Superior temporal gyrus (tissue), 1 donor: Measurements from ENCODE around the gene HP1BP3.
"Not testable (repeated sequence)": the region's sequence is repeated elsewhere in the genome, so short reads cannot be mapped to it uniquely, and the experiment has no call there.

Source experiments
- DNase-seq: peaks from one replicate; pipeline ENCODE4 v3.0.0-alpha.2; 2016; ENCODE audit errors: extremely low spot score

Gene HP1BP3

GRCh38 chr1:20787029-20787839 is at the start of gene HP1BP3:
TSS of gene HP1BP3 (minus strand) at chr1:20787307. CDS start at chr1:20780440, 6,867 bp downstream.
- DNase-seq = peak; percentile 68

- DNase-seq = no peak
These were observed 49.1 kb upstream of the HP1BP3 start for GRCh38 chr1:20836230-20836629.

GRCh38 chr1:20834780-20835179 is 47.7 kb upstream of the HP1BP3 start:
- DNase-seq = no peak

- DNase-seq = no peak
These were observed 47.1 kb upstream of the HP1BP3 start for GRCh38 chr1:20834192-20834591.

GRCh38 chr1:20830378-20830777 is 43.3 kb upstream of the HP1BP3 start:
- no peak for DNase-seq

GRCh38 chr1:20829946-20830345 is 42.8 kb upstream of the HP1BP3 start:
- no peak for DNase-seq

- no peak for DNase-seq
These were observed 42.4 kb upstream of the HP1BP3 start for GRCh38 chr1:20829531-20829930.

- no peak for DNase-seq
These were observed 36.7 kb upstream of the HP1BP3 start for GRCh38 chr1:20823845-20824244.

GRCh38 chr1:20821466-20821865 is 34.4 kb upstream of the HP1BP3 start:
- no peak for DNase-seq

- DNase-seq = no peak
These were observed 32.7 kb upstream of the HP1BP3 start for GRCh38 chr1:20819818-20820217.

GRCh38 chr1:20814534-20814871 is 27.4 kb upstream of the HP1BP3 start:
- DNase-seq = no peak

- DNase-seq = no peak
These were observed 24.8 kb upstream of the HP1BP3 start for GRCh38 chr1:20811916-20812315.

GRCh38 chr1:20793236-20793635 is 6.1 kb upstream of the HP1BP3 start:
- no peak for DNase-seq

- no peak for DNase-seq
These were observed 5.1 kb upstream of the HP1BP3 start for GRCh38 chr1:20792196-20792595.

GRCh38 chr1:20790785-20791184 is 3.7 kb upstream of the HP1BP3 start:
- no peak for DNase-seq

GRCh38 chr1:20789598-20789997 is 2.5 kb upstream of the HP1BP3 start:
- DNase-seq = not testable (repeated sequence)

- DNase-seq = no peak
These were observed 1.0 kb upstream of the HP1BP3 start for GRCh38 chr1:20787840-20788795.

GRCh38 chr1:20786253-20787028 is 666 bp downstream of the HP1BP3 start:
- DNase-seq = peak; percentile 94

- DNase-seq = peak; percentile 21
These were observed 1.2 kb downstream of the HP1BP3 start for GRCh38 chr1:20785907-20786252.

- DNase-seq = no peak
These were observed 11.4 kb downstream of the HP1BP3 start for GRCh38 chr1:20775700-20776099.

- DNase-seq = no peak
These were observed 15.3 kb downstream of the HP1BP3 start for GRCh38 chr1:20771780-20772179.
